Measurements from ENCODE around the gene WNT11. TPM values are rescaled to one million over a fixed set of nuclear protein-coding genes. Genes with fewer than 3 reads are reported as not detected.
A peak's percentile ranks its signal among the peaks of the same experiment; 100 is the strongest.

Gene WNT11
- total and polyA plus RNA-seq, 2 of the 13 experiments (the other 11 are each of a cell fraction or from before 2014, with no cell fraction given), result 0.34 to 0.66 TPM

DNA sequence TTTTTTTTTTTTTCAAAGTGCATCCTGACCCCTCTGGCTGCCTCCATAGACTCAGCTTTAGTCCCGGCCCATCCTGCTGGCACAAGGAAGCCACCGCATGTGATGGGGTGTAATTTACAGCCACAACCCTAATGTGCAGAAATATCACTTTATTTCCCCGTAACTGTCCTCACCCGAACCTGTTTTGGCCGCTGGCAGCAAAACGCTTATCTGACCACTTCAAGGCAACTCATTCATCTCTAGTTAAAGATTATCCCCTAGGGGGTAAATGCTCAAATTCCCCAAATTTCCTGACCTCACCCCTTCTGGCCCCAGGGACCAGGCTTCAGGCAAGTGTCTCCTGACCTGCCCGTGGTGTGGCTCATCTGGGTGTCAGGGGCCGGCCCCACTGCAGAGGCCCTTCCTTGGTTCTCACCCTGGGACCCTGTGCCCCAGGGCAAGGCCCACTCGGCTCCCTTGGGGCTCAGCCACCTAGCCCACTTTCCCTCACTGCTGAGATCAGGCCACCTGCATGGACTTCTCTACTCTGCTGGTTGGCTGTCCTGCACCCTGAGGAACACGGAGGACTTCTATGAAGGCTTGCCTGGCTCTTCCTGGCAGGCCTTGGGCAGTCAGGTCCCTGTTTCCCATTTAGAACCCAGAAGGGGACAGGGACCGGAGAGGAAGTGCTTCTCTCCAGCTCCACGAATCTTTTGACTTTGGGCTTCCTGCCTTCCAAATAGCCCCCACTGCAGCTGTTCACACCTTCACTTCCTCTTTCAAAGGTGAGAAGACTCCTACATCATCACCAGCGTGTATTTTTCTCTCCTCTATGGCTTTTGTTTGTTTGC lies 53.3 kb downstream of the WNT11 start (continued):
- TF ChIP-seq SAP130 (CRISPR knock-in tag; IDR thresholded peaks at IDR 0.05; ENCODE audit: low read depth), result 0 out of 2 replicates have a peak, but pooled peaks have one; percentile 15
- TF ChIP-seq SOX5 (CRISPR knock-in tag; IDR thresholded peaks at IDR 0.05; ENCODE audit: borderline replicate concordance), result peak; percentile 43
- 0 out of 2 replicates have a peak, but pooled peaks have one; percentile 12 for TF ChIP-seq HNF1B (CRISPR knock-in tag; IDR thresholded peaks at IDR 0.05)
- TF ChIP-seq ZNF44 (CRISPR knock-in tag; IDR thresholded peaks at IDR 0.05), result no peak
- no peak for TF ChIP-seq ZNF205 (CRISPR knock-in tag; IDR thresholded peaks at IDR 0.05)
- no peak for TF ChIP-seq ZBTB42 (CRISPR knock-in tag; IDR thresholded peaks at IDR 0.05)
- no peak for TF ChIP-seq HNRNPUL1 (IDR thresholded peaks at IDR 0.05; ENCODE audit: low read depth, low read length)
- no peak for TF ChIP-seq ZNF644 (CRISPR knock-in tag; IDR thresholded peaks at IDR 0.05; ENCODE audit: low read depth)
- no peak for TF ChIP-seq ZNF615 (CRISPR knock-in tag; IDR thresholded peaks at IDR 0.05; ENCODE audit: borderline replicate concordance)
- TF ChIP-seq HOXD1 (CRISPR knock-in tag; IDR thresholded peaks at IDR 0.05), result no peak
- no peak for TF ChIP-seq ZFP1 (CRISPR knock-in tag; IDR thresholded peaks at IDR 0.05)
- no peak for TF ChIP-seq ZNF646 (CRISPR knock-in tag; IDR thresholded peaks at IDR 0.05)
- TF ChIP-seq, protein P1, sequence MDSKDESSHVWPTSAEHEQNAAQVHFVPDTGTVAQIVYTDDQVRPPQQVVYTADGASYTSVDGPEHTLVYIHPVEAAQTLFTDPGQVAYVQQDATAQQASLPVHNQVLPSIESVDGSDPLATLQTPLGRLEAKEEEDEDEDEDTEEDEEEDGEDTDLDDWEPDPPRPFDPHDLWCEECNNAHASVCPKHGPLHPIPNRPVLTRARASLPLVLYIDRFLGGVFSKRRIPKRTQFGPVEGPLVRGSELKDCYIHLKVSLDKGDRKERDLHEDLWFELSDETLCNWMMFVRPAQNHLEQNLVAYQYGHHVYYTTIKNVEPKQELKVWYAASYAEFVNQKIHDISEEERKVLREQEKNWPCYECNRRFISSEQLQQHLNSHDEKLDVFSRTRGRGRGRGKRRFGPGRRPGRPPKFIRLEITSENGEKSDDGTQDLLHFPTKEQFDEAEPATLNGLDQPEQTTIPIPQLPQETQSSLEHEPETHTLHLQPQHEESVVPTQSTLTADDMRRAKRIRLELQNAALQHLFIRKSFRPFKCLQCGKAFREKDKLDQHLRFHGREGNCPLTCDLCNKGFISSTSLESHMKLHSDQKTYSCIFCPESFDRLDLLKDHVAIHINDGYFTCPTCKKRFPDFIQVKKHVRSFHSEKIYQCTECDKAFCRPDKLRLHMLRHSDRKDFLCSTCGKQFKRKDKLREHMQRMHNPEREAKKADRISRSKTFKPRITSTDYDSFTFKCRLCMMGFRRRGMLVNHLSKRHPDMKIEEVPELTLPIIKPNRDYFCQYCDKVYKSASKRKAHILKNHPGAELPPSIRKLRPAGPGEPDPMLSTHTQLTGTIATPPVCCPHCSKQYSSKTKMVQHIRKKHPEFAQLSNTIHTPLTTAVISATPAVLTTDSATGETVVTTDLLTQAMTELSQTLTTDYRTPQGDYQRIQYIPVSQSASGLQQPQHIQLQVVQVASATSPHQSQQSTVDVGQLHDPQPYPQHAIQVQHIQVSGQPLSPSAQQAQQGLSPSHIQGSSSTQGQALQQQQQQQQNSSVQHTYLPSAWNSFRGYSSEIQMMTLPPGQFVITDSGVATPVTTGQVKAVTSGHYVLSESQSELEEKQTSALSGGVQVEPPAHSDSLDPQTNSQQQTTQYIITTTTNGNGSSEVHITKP (CRISPR knock-in tag; IDR thresholded peaks at IDR 0.05; ENCODE audit: low read depth), result no peak
